GM12878 (cell line): ENCODE results near the gene GGT1. TPM values are rescaled to one million over a fixed set of nuclear protein-coding genes. Genes with fewer than 3 reads are reported as not detected.

Experiments used
- ATAC-seq: fragments of 200-7000 bp; cut with Tn5 transposase; 3 replicates; pipeline ENCODE4 v1.9.1; 2020; ENCODE audit warnings: mild to moderate bottlenecking, moderate library complexity
- BruUV-seq: library from RNA; stranded (reverse); fragments of 400-500 nt; replicated peaks from 2 replicates; lab custom pipeline; 2021; lab: Mats Ljungman, UMichigan
- CTCF ChIA-PET: fragments of 300-600 bp; sonication (Branson Sonifier 250); formaldehyde crosslinking; extraction: SDS; loops from one replicate; lab custom pipeline; 2021; ENCODE audit warnings: inconsistent platforms; lab: Yijun Ruan, JAX
- POLR2A ChIA-PET: fragments of 350-600 bp; formaldehyde crosslinking; extraction: SDS; loops from one replicate; lab custom pipeline; 2021; ENCODE audit warnings: inconsistent platforms; lab: Charles Lee
- RAD21 ChIA-PET: fragments of 300-600 bp; sonication (Branson Sonifier 250); formaldehyde crosslinking; loops from one replicate; lab custom pipeline; 2023; ENCODE audit warnings: antibody characterized with exemption; ENCODE audit not compliant: unreplicated experiment; lab: Charles Lee
- SMC1A ChIA-PET: fragments of 300-600 bp; sonication (Branson Sonifier 250); formaldehyde crosslinking; loops from one replicate; lab custom pipeline; 2023; ENCODE audit not compliant: unreplicated experiment, uncharacterized antibody; lab: Charles Lee
- DNase-seq: peaks from one replicate; pipeline ENCODE4 v3.0.0-alpha.2; 2011; ENCODE audit warnings: low read depth, low spot score
- FAIRE-seq: peaks from 3 replicates; lab custom pipeline; 2011; peaks lifted over from hg19 to GRCh38; lab: Jason Lieb, UNC
- H2AFZ ChIP-seq: 2 replicates; pipeline ENCODE4 v1.6.0; 2011; ENCODE audit warnings: low read depth, low read length, control low read depth; ENCODE audit not compliant: control insufficient read depth
- H3K27ac ChIP-seq: 2 replicates; pipeline ENCODE4 v1.5.1; 2011; ENCODE audit warnings: control low read depth; ENCODE audit not compliant: control insufficient read depth, insufficient read depth
- H3K27me3 ChIP-seq, 2 experiments: replicated peaks in 1 of 2; 2 replicates each; pipeline versions ENCODE4 v1.6.0 to v1.6.1; 2011; ENCODE audit warnings: low read length in 1 of 2; ENCODE audit not compliant: control insufficient read depth in 2 of 2, insufficient read depth in 2 of 2
- H3K36me3 ChIP-seq, 2 experiments: 2 replicates each; pipeline ENCODE4 v1.5.1; 2011; ENCODE audit warnings: low read length in 1 of 2; ENCODE audit not compliant: control insufficient read depth in 2 of 2, insufficient read depth in 2 of 2
- H3K4me1 ChIP-seq: 2 replicates; pipeline ENCODE4 v1.6.1; 2011; ENCODE audit warnings: mild to moderate bottlenecking, low read length, moderate library complexity, mixed read lengths; ENCODE audit not compliant: control insufficient read depth, insufficient read depth
- H3K4me2 ChIP-seq: 2 replicates; pipeline ENCODE4 v1.6.0; 2011; ENCODE audit warnings: control low read depth; ENCODE audit not compliant: control insufficient read depth, insufficient read depth
- H3K4me3 ChIP-seq: fragments of 200-600 bp; sonication (generic); 2 replicates; pipeline ENCODE4 v1.5.1; 2016
- H3K79me2 ChIP-seq: 2 replicates; pipeline ENCODE4 v1.6.0; 2011; ENCODE audit warnings: low read length; ENCODE audit not compliant: control insufficient read depth, insufficient read depth
- H3K9ac ChIP-seq: 2 replicates; pipeline ENCODE4 v1.8.0; 2011; ENCODE audit warnings: low read length, control low read depth, mixed read lengths; ENCODE audit not compliant: control insufficient read depth, insufficient read depth
- H3K9me3 ChIP-seq: replicated peaks from 3 replicates; pipeline ENCODE4 v1.5.1; 2011; ENCODE audit warnings: mild to moderate bottlenecking, low read length; ENCODE audit not compliant: control insufficient read depth, insufficient read depth
- H4K20me1 ChIP-seq: 2 replicates; pipeline ENCODE4 v1.6.0; 2011; ENCODE audit not compliant: control insufficient read depth, insufficient read depth
- BRCA1 ChIP-seq: IDR thresholded peaks from 2 replicates; pipeline ENCODE4 v1.6.1; 2011; ENCODE audit warnings: low read depth, low read length, improper control_type of control experiment
- CHD1 ChIP-seq: IDR thresholded peaks from 2 replicates; pipeline ENCODE4 v1.6.1; 2012; ENCODE audit warnings: low read depth, low read length, improper control_type of control experiment
- DPF2 ChIP-seq: fragments of 450-650 bp; IDR thresholded peaks from 2 replicates; pipeline ENCODE4 v1.6.1; 2017; ENCODE audit warnings: mild to moderate bottlenecking
- ETV6 ChIP-seq, 2 experiments: fragments of 450-650 bp in 1 of 2; IDR thresholded peaks in 1 of 2; conservative IDR thresholded peaks in 1 of 2; 2 replicates each; pipeline ENCODE4 v1.6.1; 2014; ENCODE audit warnings: antibody characterized with exemption in 1 of 2, borderline replicate concordance in 1 of 2, low read depth in 1 of 2, mild to moderate bottlenecking in 1 of 2, moderate library complexity in 1 of 2
- EZH2 ChIP-seq: IDR thresholded peaks from 2 replicates; pipeline ENCODE4 v1.6.1; 2012; ENCODE audit warnings: low read depth, mild to moderate bottlenecking, control low read depth, inconsistent platforms, low read length, borderline replicate concordance; ENCODE audit not compliant: control insufficient read depth
- HCFC1 ChIP-seq: fragments of 150-350 bp; IDR thresholded peaks from 2 replicates; pipeline ENCODE4 v1.6.1; 2014; ENCODE audit warnings: low read length
- IRF5 ChIP-seq: fragments of 450-650 bp; IDR thresholded peaks from 2 replicates; pipeline ENCODE4 v1.6.1; 2017; ENCODE audit warnings: borderline replicate concordance
- JUND ChIP-seq: IDR thresholded peaks from 2 replicates; pipeline ENCODE4 v1.6.1; 2012; ENCODE audit warnings: low read depth, mild to moderate bottlenecking, low read length, improper control_type of control experiment, moderate library complexity
- LARP7 ChIP-seq: fragments of 450-650 bp; IDR thresholded peaks from 2 replicates; pipeline ENCODE4 v1.6.1; 2017; ENCODE audit warnings: mild to moderate bottlenecking
- MEF2B ChIP-seq: fragments of 450-650 bp; IDR thresholded peaks from 2 replicates; pipeline ENCODE4 v1.6.1; 2018; ENCODE audit warnings: mild to moderate bottlenecking, moderate library complexity; ENCODE audit not compliant: partially characterized antibody, poor library complexity, severe bottlenecking
- MYB ChIP-seq: fragments of 150-350 bp; IDR thresholded peaks from 2 replicates; pipeline ENCODE4 v1.6.1; 2014; ENCODE audit warnings: mild to moderate bottlenecking, low read depth, low read length, borderline replicate concordance
- MYC ChIP-seq: IDR thresholded peaks from 2 replicates; pipeline ENCODE4 v1.6.1; 2011; ENCODE audit warnings: mild to moderate bottlenecking, low read length, moderate library complexity, inconsistent platforms; ENCODE audit not compliant: insufficient read depth, insufficient replicate concordance, insufficient read length, severe bottlenecking
- POLR2A ChIP-seq: IDR thresholded peaks from 2 replicates; pipeline ENCODE4 v1.6.1; 2011; ENCODE audit warnings: low read depth, mild to moderate bottlenecking, low read length
- POLR2AphosphoS2 ChIP-seq: IDR thresholded peaks from 2 replicates; pipeline ENCODE4 v1.6.1; 2011; ENCODE audit warnings: low read depth, mild to moderate bottlenecking, low read length, improper control_type of control experiment, moderate library complexity
- POLR2AphosphoS5 ChIP-seq: IDR thresholded peaks from 2 replicates; pipeline ENCODE4 v1.6.1; 2011; ENCODE audit warnings: mild to moderate bottlenecking, low read length, inconsistent platforms
- RAD21 ChIP-seq: IDR thresholded peaks from 2 replicates; pipeline ENCODE4 v1.6.1; 2011; ENCODE audit warnings: mild to moderate bottlenecking, low read depth, low read length, moderate library complexity; ENCODE audit not compliant: insufficient read depth
- RAD51 ChIP-seq: fragments of 450-650 bp; IDR thresholded peaks from 2 replicates; pipeline ENCODE4 v1.6.1; 2016; ENCODE audit warnings: moderate library complexity, mild to moderate bottlenecking, inconsistent platforms
- REST ChIP-seq: IDR thresholded peaks from 2 replicates; pipeline ENCODE4 v1.6.1; 2012; ENCODE audit warnings: mild to moderate bottlenecking, low read depth, low read length
- TARDBP ChIP-seq: IDR thresholded peaks from 2 replicates; pipeline ENCODE4 v1.6.1; 2016; ENCODE audit warnings: borderline replicate concordance
- TBL1XR1 ChIP-seq: IDR thresholded peaks from 2 replicates; pipeline ENCODE4 v1.6.1; 2012; ENCODE audit warnings: low read depth, low read length, improper control_type of control experiment
- ZNF24 ChIP-seq: fragments of 450-650 bp; IDR thresholded peaks from 2 replicates; pipeline ENCODE4 v1.6.1; 2017; ENCODE audit warnings: antibody characterized with exemption, mild to moderate bottlenecking
- WGBS: methylation state at CpG from one replicate; pipeline ENCODE4 v1.1.6; 2016; ENCODE audit warnings: low lambda C conversion rate; ENCODE audit not compliant: insufficient replicate concordance, insufficient coverage; ENCODE audit errors: missing lambda C conversion rate; 5-methylcytosine and 5-hydroxymethylcytosine counted together
- in situ Hi-C: fragments of 300-500 bp; cut with MboI; formaldehyde crosslinking; loops from 9 replicates; pipeline ENCODE4 v1.14.3; 2018; ENCODE audit warnings: mixed read lengths
- intact Hi-C: fragments of 100-400 bp; cut with micrococcal nuclease; formaldehyde crosslinking; loops from one replicate; pipeline ENCODE4 v1.14.2; 2022; ENCODE audit not compliant: unreplicated experiment
- polyA plus RNA-seq, 11 experiments: library from polyadenylated mRNA; depleted of rRNA in 4 of 11; unstranded in 6 of 11; stranded (reverse) in 5 of 11; fragments of >200 nt; fragmentation: Nextera tagmentation in 4 of 11; fragmentation: Illumina TruSeq in 1 of 11; extraction: Ambion mirVana in 4 of 11; extraction: Trizol in 1 of 11; gene quantifications; 1 replicate in 1 of 11; 2 replicates in 10 of 11; pipeline versions ENCODE4 v1.2.1 to v1.2.3, GENCODE V29; 2011 to 2016; ENCODE audit warnings: inconsistent platforms in 2 of 11, missing spikeins in 2 of 11, low read depth in 1 of 11
- total RNA-seq, 4 experiments: library from RNA; depleted of rRNA in 3 of 4; stranded (reverse); fragments of >200 nt in 3 of 4; fragmentation: Illumina TruSeq in 1 of 4; extraction: Trizol in 1 of 4; gene quantifications; 2 replicates each; pipeline versions ENCODE4 v1.2.1 to v1.2.3, GENCODE V29; 2013 to 2021

GGT1 gene
- total and polyA plus RNA-seq, 10 of the 15 experiments (the other 5 are each of a cell fraction or from before 2014, with no cell fraction given), result 0.47 to 26.6 (median 9.1) TPM

- Histone ChIP-seq H3K36me3 (no peaks in the 10 kb centered on the region), H3K79me2 (no peaks in the 10 kb centered on the region), H4K20me1 (no peaks in the 10 kb centered on the region), H3K9ac (peak within 1 kb of the TSS; percentile 40), H3K9me3 (no peaks in the 10 kb centered on the region), H3K27ac (no peak within 1 kb of the TSS), H3K27me3 (no peaks in the 10 kb centered on the region), H3K4me3 (peak within 1 kb of the TSS; percentile 65; the same call in 1 of the 2 replicates), H3K4me1 (no peaks in the 10 kb centered on the region), H3K4me2 (peak within 1 kb of the TSS; percentile 77), H2AFZ (peak within 1 kb of the TSS; percentile 90)
- BruUV-seq, result no TSS peak
- in situ Hi-C loops (no loop called here), intact Hi-C loops (no loop called here)
- ChIA-PET POLR2A (no interaction called here), CTCF (interaction anchor here (1.0 kb wide), 1 partner anchor 42 kb away, joined by 3 read pairs; no protein-coding TSS in a partner anchor), RAD21 (interaction anchor here (0.6 kb wide), 2 partner anchors 11 to 40 kb away, joined by 3 to 4 read pairs; no protein-coding TSS in a partner anchor), SMC1A (no interaction called here)
- WGBS, result 18% methylated on average over 34 of the region's 72 CpGs
- FAIRE-seq (no peak), DNase-seq (no peak), ATAC-seq (peak; percentile 93)
- TF ChIP-seq IRF5 (no peak), RAD21 (no peak), TBL1XR1 (no peak), POLR2AphosphoS2 (no peak), POLR2A (peak; percentile 41; the same call in 1 of the 2 replicates), JUND (no peak), MEF2B (no peak), EZH2 (no peak), ZNF24 (no peak), MYB (no peak), HCFC1 (no peak), RAD51 (no peak), BRCA1 (no peak), TARDBP (no peak), ETV6 (conservative IDR thresholded peaks at IDR 0.05 in 1 of 2, IDR thresholded peaks at IDR 0.05 in 1 of 2; ENCODE audit: borderline replicate concordance in 1 of 2, low read depth in 1 of 2) (no peak), DPF2 (no peak), CHD1 (no peak), LARP7 (0 out of 2 replicates have a peak, but pooled peaks have one; percentile 40), REST (no peak), MYC (no peak), POLR2AphosphoS5 (no peak; the same call in 1 of the 2 replicates)
Measured at GRCh38 chr22:24592851-24593558, 10.0 kb upstream of the GGT1 start, which contains the start of gene LRRC75B. Gene LRRC75B, minus strand, starts transcription at chr22:24593073. Its CDS starts 34 bp downstream, at chr22:24593039.
